ENCODE data around the gene ACAP3. TPM values are rescaled to one million over a fixed set of nuclear protein-coding genes. Genes with fewer than 3 reads are reported as not detected.

Gene ACAP3
- total RNA-seq, 2 experiments from 2014 or later, result 64.4 to 72.3 TPM

DNA sequence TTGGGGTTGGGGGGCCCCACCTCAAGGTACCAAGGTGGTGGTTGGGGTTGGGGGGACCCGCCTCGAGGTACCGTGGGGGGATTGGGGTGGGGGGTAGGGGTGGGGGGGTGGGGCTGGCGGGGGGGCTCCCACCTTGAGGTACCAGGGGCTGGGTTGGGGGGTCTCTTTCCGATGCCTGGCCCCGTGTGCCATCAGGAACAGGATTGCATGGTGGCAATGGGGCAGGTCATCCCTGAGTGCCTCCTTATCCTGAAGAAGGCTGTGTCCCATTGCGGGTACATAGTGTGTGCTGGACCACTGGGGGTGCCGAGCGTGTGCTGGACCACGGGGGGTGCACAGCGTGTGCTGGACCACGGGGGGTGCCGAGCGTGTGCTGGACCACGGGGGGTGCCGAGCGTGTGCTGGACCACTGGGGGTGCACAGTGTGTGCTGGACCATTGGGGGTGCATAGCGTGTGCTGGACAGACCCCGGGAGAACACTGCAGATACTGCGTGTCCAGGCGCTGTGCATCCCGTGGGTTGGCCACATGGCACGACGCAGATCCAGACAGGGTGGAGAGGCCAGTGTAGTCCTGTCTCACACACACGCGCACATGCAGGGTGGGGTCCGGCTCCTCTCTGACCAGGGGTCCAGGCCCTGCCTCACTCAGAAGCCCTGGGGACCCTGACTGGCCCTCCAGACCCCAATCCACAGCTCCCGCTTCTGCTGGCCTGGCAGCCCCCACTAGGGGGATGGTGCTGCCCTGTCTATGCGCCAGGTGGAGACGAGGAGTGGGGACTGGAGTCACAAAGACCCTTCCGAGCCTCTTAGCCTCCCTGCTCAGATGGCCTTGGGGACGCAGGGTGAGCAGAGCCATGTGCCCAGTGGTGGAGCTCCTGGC lies 23.3 kb downstream of the ACAP3 start:
- H3K4me3 Mint-ChIP-seq, result no peak overlapping the region
- CTCF ChIA-PET, result no interaction called here

DNA sequence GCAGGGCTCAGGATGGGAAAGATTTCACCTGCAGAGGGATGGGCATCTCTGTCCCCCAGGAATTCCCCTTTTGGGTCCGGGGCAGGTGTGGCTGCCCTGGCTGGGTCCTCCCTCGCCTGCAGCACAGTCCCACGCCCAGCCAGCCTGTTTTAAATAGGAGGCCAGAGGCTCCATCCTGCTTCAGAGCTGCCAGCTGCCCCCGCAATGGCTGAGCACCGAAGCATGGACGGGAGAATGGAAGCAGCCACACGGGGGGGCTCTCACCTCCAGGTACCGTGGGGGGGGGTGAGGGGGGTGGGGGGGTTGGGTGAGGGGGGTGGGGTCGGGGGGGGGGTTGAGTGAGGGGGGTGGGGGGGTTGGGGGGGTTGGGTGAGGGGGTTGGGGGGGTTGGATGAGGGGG lies 23.9 kb downstream of the ACAP3 start:
- no peaks in the 10 kb centered on the region for H3K9me3 Mint-ChIP-seq
- H3K4me1 Mint-ChIP-seq, result peaks cover 3% of the 10 kb centered on the region
- no peak overlapping the region for H3K4me3 Mint-ChIP-seq
- H3K27me3 Mint-ChIP-seq, result no peaks in the 10 kb centered on the region
- no peak overlapping the region for H3K27ac Mint-ChIP-seq
- H3K36me3 Mint-ChIP-seq (ENCODE audit: low read depth), result no peaks in the 10 kb centered on the region
- CTCF ChIA-PET, result no interaction called here
- POLR2A ChIA-PET, result interaction anchor here (1.4 kb wide), 1 partner anchor 8 kb away, joined by 3 read pairs; no protein-coding TSS in a partner anchor
- no peak for DNase-seq

More for the DNA sequence above, 23.3 kb downstream of the ACAP3 start:
- no peak for DNase-seq
- H3K36me3 Mint-ChIP-seq (ENCODE audit: low read depth), result no peaks in the 10 kb centered on the region
- no peaks in the 10 kb centered on the region for H3K9me3 Mint-ChIP-seq
- no peaks in the 10 kb centered on the region for H3K27me3 Mint-ChIP-seq
- peaks cover 3% of the 10 kb centered on the region for H3K4me1 Mint-ChIP-seq
- H3K27ac Mint-ChIP-seq, result no peak overlapping the region
- POLR2A ChIA-PET, result interaction anchor here (1.0 kb wide), 1 partner anchor 20 kb away, joined by 3 read pairs; no protein-coding TSS in a partner anchor

DNA sequence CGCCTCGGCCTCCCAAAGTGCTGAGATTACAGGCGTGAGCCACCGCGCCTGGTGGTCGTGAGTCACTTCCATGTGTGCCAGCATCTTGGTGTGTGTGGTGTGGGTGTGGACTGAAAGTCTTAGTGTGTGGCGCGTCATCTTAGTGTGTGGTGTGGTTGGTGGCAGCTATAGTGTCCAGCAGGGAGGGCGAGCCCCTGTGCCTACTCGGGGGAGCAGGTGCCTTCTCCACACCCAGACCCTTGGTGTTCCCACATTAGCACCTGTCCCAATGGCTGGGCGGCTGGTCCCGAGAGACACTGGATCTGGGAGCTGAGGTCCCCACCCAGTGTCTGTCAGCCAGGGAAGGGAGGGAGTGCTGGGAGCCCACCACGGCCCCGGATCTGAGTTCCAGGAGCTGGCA lies 24.7 kb downstream of the ACAP3 start:
- no peaks in the 10 kb centered on the region for H3K27me3 Mint-ChIP-seq
- ChIA-PET POLR2A (interaction anchor here (1.3 to 1.4 kb wide), 2 partner anchors 9 kb away, joined by 3 read pairs; partner anchors contain the start of gene UBE2J2), CTCF (no interaction called here)
- H3K4me1 Mint-ChIP-seq, result peaks cover 3% of the 10 kb centered on the region
- no peaks in the 10 kb centered on the region for H3K36me3 Mint-ChIP-seq (ENCODE audit: low read depth)
- H3K27ac Mint-ChIP-seq, result no peak overlapping the region
- H3K9me3 Mint-ChIP-seq, result no peaks in the 10 kb centered on the region
- DNase-seq, result no peak
- H3K4me3 Mint-ChIP-seq, result no peak overlapping the region

DNA sequence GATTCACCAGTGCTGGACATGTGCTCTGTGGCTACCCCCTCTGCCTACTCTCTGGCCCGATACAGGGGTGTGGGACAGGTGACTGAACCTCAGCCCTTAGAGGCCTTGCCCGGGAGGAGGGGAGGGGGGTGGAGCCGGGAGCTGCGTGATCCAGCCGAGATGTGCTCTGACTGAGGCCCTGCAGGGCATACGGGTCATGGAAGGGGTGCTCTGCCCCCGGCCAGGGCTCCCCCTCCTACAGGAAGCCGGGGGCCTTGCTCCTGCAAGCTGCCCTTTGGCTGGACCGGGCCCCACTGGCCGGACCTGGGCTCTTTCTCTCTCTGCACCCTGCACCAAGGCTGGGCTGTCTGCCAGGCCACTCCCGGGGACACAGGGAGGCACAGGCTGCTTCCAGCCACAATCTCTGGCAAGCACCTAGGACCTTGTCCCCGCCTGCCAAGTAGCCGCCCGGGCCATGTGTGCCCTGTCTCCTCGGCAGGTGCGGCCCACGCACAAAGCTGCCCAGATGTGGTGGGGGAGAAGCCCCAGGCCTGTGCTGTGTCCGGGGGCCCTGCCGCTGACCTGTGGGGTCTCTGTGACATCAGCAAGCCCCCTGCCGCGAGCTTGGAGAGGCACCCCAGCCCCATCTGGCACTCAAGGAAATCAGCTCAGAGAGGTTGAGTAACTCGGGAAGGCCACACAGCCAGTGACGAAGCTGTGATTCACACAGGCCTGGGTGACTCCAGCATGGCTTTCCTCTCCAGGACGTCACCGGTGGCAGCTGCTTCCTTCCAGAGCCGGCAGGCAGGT lies 26.0 kb downstream of the ACAP3 start:
- DNase-seq, result no peak
- Mint-ChIP-seq H3K4me3 (no peak overlapping the region), H3K9me3 (no peaks in the 10 kb centered on the region), H3K36me3 (ENCODE audit: low read depth) (no peaks in the 10 kb centered on the region), H3K4me1 (peaks cover 3% of the 10 kb centered on the region), H3K27ac (no peak overlapping the region), H3K27me3 (no peaks in the 10 kb centered on the region)
- ChIA-PET POLR2A (interaction anchor here (0.7 kb wide), 1 partner anchor 117 kb away, joined by 3 read pairs; the partner anchor contains the start of gene CCNL2), CTCF (interaction anchor here (1.0 kb wide), 1 partner anchor 10 kb away, joined by 4 read pairs; no protein-coding TSS in a partner anchor)

DNA sequence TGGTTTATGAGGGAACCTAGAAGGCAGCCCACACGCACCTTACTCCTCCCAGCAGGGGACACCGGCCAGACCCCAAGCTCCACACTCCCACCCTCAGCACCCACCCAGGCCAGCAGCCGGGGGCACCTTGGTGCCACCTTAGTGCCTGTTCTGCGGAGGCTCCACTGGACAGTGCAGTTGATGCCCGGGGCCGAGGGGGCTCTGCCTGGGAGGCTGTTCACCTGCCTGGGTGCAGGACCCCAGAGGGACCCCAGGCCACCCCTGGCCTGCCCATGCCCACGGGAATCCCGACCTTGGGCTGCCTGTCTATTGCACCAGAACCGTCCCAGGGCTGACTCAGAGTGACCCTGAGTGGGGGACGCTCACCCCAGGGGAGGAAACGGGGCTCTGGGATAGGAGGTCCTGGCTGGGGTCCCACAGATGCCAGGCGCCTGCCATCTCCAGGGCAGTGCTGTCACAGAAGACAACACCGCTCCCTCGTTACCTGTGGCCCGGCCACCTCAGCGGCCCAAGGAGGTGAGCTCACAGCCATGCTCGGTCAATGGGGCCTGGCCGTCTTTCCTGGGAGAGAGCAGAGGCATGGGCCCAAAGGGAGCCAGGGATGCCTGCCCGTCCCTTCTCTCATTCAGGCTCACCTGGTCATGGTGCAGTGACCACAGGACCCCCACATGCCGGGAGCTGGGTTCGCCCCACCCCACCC lies 26.8 kb downstream of the ACAP3 start:
- CTCF ChIA-PET, result no interaction called here
- no peak overlapping the region for H3K27ac Mint-ChIP-seq
- H3K4me3 Mint-ChIP-seq, result no peak overlapping the region
- POLR2A ChIA-PET, result no interaction called here
- H3K4me1 Mint-ChIP-seq, result peaks cover 3% of the 10 kb centered on the region
- H3K27me3 Mint-ChIP-seq, result no peaks in the 10 kb centered on the region
- no peaks in the 10 kb centered on the region for H3K36me3 Mint-ChIP-seq (ENCODE audit: low read depth)
- no peaks in the 10 kb centered on the region for H3K9me3 Mint-ChIP-seq
- no peak for DNase-seq

- H3K27me3 Mint-ChIP-seq, result no peaks in the 10 kb centered on the region
- POLR2A ChIA-PET, result no interaction called here
- H3K9me3 Mint-ChIP-seq, result no peaks in the 10 kb centered on the region
- CTCF ChIA-PET, result interaction anchor here (0.7 to 1.1 kb wide), 2 partner anchors 13 to 17 kb away, joined by 3 to 6 read pairs; no protein-coding TSS in a partner anchor
- no peak overlapping the region for H3K4me3 Mint-ChIP-seq
- peaks cover 8% of the 10 kb centered on the region for H3K4me1 Mint-ChIP-seq
- no peak overlapping the region for H3K27ac Mint-ChIP-seq
- DNase-seq, result no peak
- H3K36me3 Mint-ChIP-seq (ENCODE audit: low read depth), result no peaks in the 10 kb centered on the region
Measured at GRCh38 chr1:1279028-1279427, 28.7 kb downstream of the ACAP3 start.

- H3K4me3 Mint-ChIP-seq, result no peak overlapping the region
- H3K4me1 Mint-ChIP-seq, result peaks cover 8% of the 10 kb centered on the region
- H3K9me3 Mint-ChIP-seq, result no peaks in the 10 kb centered on the region
- H3K27me3 Mint-ChIP-seq, result no peaks in the 10 kb centered on the region
- CTCF ChIA-PET, result interaction anchor here (0.7 to 1.1 kb wide), 2 partner anchors 13 to 17 kb away, joined by 3 to 6 read pairs; no protein-coding TSS in a partner anchor
- no peak overlapping the region for H3K27ac Mint-ChIP-seq
- POLR2A ChIA-PET, result no interaction called here
- DNase-seq, result no peak
- no peaks in the 10 kb centered on the region for H3K36me3 Mint-ChIP-seq (ENCODE audit: low read depth)
Measured at GRCh38 chr1:1278620-1279019, 29.1 kb downstream of the ACAP3 start.

GRCh38 chr1:1275836-1276235 lies 31.9 kb downstream of the ACAP3 start:
- CTCF ChIA-PET, result interaction anchor here (1.1 kb wide), 1 partner anchor 45 kb away, joined by 3 read pairs; no protein-coding TSS in a partner anchor
- POLR2A ChIA-PET, result no interaction called here
- Mint-ChIP-seq H3K4me3 (peak overlapping the region; percentile 20), H3K27ac (no peak overlapping the region), H3K4me1 (peaks cover 27% of the 10 kb centered on the region), H3K36me3 (ENCODE audit: low read depth) (peaks cover 17% of the 10 kb centered on the region), H3K9me3 (no peaks in the 10 kb centered on the region), H3K27me3 (no peaks in the 10 kb centered on the region)
- DNase-seq, result no peak

- CTCF ChIA-PET, result interaction anchor here (1.1 kb wide), 1 partner anchor 44 kb away, joined by 3 read pairs; no protein-coding TSS in a partner anchor
Measured at GRCh38 chr1:1274931-1275431, 32.7 kb downstream of the ACAP3 start.

DNA sequence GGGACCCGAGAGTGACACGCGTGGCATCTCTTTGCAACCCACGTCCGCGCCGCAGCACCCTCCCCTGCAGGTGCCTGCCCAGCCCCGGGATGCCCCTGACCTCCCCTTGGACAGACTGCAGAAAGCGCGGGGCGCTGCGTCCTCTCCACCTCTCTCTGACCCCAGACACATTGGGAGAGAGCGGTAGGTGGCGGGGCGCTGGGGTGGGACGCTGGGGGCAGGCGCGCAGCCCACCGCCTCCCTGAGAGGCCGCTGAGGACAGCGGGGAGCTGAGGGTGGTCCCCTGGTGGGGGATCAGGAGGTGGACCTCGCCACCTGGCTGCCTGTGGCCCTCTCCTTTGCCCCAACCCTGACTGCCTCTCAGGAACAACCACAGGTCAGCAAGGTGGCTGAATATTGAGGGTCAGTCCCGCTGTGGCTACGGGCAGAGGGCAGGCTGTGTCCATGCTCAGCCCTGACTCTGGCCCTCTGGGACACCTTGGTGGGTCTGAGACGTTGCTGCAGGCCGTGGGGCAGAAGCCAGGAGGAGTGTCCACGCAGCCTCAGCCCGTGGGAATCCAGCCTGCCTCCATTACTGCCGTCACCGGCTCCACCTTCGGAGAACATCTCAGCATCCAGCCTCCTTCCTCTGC lies 33.3 kb downstream of the ACAP3 start:
- H3K9me3 Mint-ChIP-seq, result no peaks in the 10 kb centered on the region
- peaks cover 39% of the 10 kb centered on the region for H3K4me1 Mint-ChIP-seq
- POLR2A ChIA-PET, result interaction anchor here (0.9 to 1.8 kb wide), 6 partner anchors 8 to 113 kb away, joined by 3 to 16 read pairs (median 4); partner anchors contain the start of genes B3GALT6, SDF4 and TNFRSF4
- H3K27ac Mint-ChIP-seq, result peak overlapping the region; percentile 31
- no peaks in the 10 kb centered on the region for H3K27me3 Mint-ChIP-seq
- H3K4me3 Mint-ChIP-seq, result peak overlapping the region; percentile 63
- CTCF ChIA-PET, result interaction anchor here (1.4 to 1.5 kb wide), 3 partner anchors 18 to 152 kb away, joined by 4 to 8 read pairs (median 6); no protein-coding TSS in a partner anchor
- DNase-seq, result no peak
- peaks cover 26% of the 10 kb centered on the region for H3K36me3 Mint-ChIP-seq (ENCODE audit: low read depth)

More at GRCh38 chr1:1274931-1275431, 32.7 kb downstream of the ACAP3 start:
- no peaks in the 10 kb centered on the region for H3K9me3 Mint-ChIP-seq
- H3K36me3 Mint-ChIP-seq (ENCODE audit: low read depth), result peaks cover 26% of the 10 kb centered on the region
- POLR2A ChIA-PET, result interaction anchor here (1.2 kb wide), 1 partner anchor 113 kb away, joined by 3 read pairs; no protein-coding TSS in a partner anchor
- H3K27me3 Mint-ChIP-seq, result no peaks in the 10 kb centered on the region
- no peak overlapping the region for H3K27ac Mint-ChIP-seq
- no peak for DNase-seq
- peak overlapping the region; percentile 63 for H3K4me3 Mint-ChIP-seq
- H3K4me1 Mint-ChIP-seq, result peaks cover 36% of the 10 kb centered on the region

DNA sequence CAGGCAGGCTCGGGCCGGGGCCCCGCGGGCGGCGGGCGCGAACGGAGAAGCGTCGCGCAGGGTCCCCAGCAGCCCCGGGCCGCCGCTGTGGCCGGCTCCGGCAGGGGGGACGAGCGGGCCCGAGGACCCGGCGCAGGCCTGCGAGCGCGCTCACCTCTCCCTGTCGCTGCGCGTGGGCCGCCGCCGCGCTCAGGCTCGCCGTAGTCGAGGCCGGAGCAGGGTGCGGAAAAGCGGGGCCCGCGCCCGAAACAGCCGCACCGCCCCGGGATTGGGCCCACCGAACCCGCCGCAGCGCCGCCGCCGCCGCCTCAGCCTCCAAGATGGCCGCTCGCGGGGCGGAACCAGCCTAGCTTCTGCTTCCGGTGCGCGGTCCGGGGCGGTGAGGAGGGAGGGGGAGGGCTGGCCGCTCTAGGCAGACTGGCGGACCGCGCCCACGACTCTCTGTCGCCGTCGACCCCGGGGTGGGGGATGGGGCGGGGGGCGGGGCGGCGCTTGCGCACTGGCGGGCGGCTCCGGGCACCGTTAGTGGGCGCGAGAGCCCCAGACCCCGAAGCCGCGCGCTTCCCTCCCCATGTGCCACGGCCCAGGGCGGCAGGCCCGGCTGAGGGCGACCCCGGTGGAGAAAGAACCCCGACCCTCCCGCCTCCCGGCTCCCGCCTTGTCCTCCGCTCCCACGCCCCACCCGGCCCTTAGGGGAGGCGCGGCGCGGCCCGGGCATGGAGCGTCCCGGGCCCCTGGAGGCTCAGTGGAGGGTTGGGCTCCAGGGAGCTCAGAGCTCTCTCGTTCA lies 34.0 kb downstream of the ACAP3 start, which contains the start of gene UBE2J2:
TSS of gene UBE2J2 (minus strand) at position 343 of the 787 bp plus-strand sequence. CDS start 5,862 bp downstream, outside the sequence.
- peak; percentile 94 for DNase-seq
- Mint-ChIP-seq H3K4me1 (peaks cover 39% of the 10 kb centered on the region), H3K36me3 (ENCODE audit: low read depth) (peaks cover 28% of the 10 kb centered on the region), H3K27ac (peak within 1 kb of the TSS; percentile 82), H3K9me3 (no peaks in the 10 kb centered on the region), H3K27me3 (no peaks in the 10 kb centered on the region), H3K4me3 (peak within 1 kb of the TSS; percentile 87)
- POLR2A ChIA-PET, result interaction anchor here (0.6 to 1.8 kb wide), 8 partner anchors 9 to 126 kb away, joined by 3 to 16 read pairs (median 4); partner anchors contain the start of genes B3GALT6, SDF4 and TNFRSF4
- CTCF ChIA-PET, result interaction anchor here (1.4 to 1.5 kb wide), 3 partner anchors 18 to 151 kb away, joined by 4 to 8 read pairs (median 6); no protein-coding TSS in a partner anchor

Measured in activated CD4-positive, alpha-beta memory T cell treated with anti-CD3 and anti-CD28 coated beads, Interleukin-2, amount 10 ng/mL, durations not matched to agents 7 days and 5 days (primary cell).